HCT116 (cell line): ENCODE data around the gene UBA52. TPM values are rescaled to one million over a fixed set of nuclear protein-coding genes. Genes with fewer than 3 reads are reported as not detected.
A peak's percentile ranks its signal among the peaks of the same experiment; 100 is the strongest.

Experiments
- ATAC-seq: fragments of 200-7000 bp; cut with Tn5 transposase; 2 replicates; pipeline ENCODE4 v1.9.1; 2020; ENCODE audit warnings: mild to moderate bottlenecking, moderate library complexity
- BruUV-seq: library from RNA; stranded (reverse); fragments of 400-500 nt; replicated peaks from 2 replicates; lab custom pipeline; 2021; lab: Mats Ljungman, UMichigan
- CTCF ChIA-PET: fragments of 300-600 bp; sonication (Branson Sonifier 250); formaldehyde crosslinking; loops from one replicate; lab custom pipeline; 2021; ENCODE audit warnings: antibody characterized with exemption; lab: Charles Lee
- POLR2A ChIA-PET: fragments of 300-600, 350-600 bp; sonication (Branson Sonifier 250); formaldehyde crosslinking; loops from one replicate; lab custom pipeline; 2021; ENCODE audit warnings: antibody characterized with exemption; lab: Charles Lee
- RAD21 ChIA-PET, 2 experiments: fragments of 300-600 bp; sonication (Branson Sonifier 250); formaldehyde crosslinking; loops; one replicate each; lab custom pipeline; 2023; ENCODE audit warnings: low total read pairs in 2 of 2; ENCODE audit not compliant: uncharacterized antibody in 2 of 2, unreplicated experiment in 2 of 2, low non-redundant PET in 1 of 2; lab: Charles Lee
- DNase-seq: peaks from one replicate; pipeline ENCODE4 v3.0.0-alpha.2; 2010; ENCODE audit warnings: low read depth, low spot score
- H2AFZ ChIP-seq: fragments of 200-600 bp; shearing (Covaris generic), sonication (generic); 2 replicates; pipeline ENCODE4 v1.6.1; 2017; ENCODE audit warnings: low read depth, mixed run types, mixed read lengths, antibody characterized with exemption, low read length; ENCODE audit not compliant: poor library complexity, severe bottlenecking
- H3K27ac ChIP-seq: 2 replicates; pipeline ENCODE4 v1.5.1; 2012; ENCODE audit warnings: low read depth, low read length
- H3K27me3 ChIP-seq: fragments of 200-600 bp; sonication (generic); 2 replicates; pipeline ENCODE4 v1.6.1; 2016; ENCODE audit warnings: mixed run types, low read length, mixed read lengths; ENCODE audit not compliant: insufficient read depth
- H3K36me3 ChIP-seq, 2 experiments: fragments of 200-500 bp in 1 of 2; fragments of 200-600 bp in 1 of 2; sonication (Bioruptor generic) in 1 of 2; sonication (generic) in 1 of 2; 2 replicates each; pipeline versions ENCODE4 v1.5.1 to v1.6.1; 2014 to 2016; ENCODE audit warnings: low read length in 2 of 2, inconsistent platforms in 1 of 2, mixed read lengths in 1 of 2, mixed run types in 1 of 2; ENCODE audit not compliant: insufficient read depth in 2 of 2, control insufficient read depth in 1 of 2
- H3K4me1 ChIP-seq, 2 experiments: fragments of 200-600 bp in 1 of 2; sonication (generic) in 1 of 2; 2 replicates each; pipeline versions ENCODE4 v1.5.1 to v1.6.1; 2012 to 2017; ENCODE audit warnings: low read length in 2 of 2, inconsistent platforms in 1 of 2, mild to moderate bottlenecking in 1 of 2, mixed read lengths in 1 of 2, mixed run types in 1 of 2, moderate library complexity in 1 of 2; ENCODE audit not compliant: insufficient read depth in 2 of 2, control insufficient read depth in 1 of 2
- H3K4me2 ChIP-seq: fragments of 200-600 bp; sonication (generic); 2 replicates; pipeline ENCODE4 v1.6.1; 2017; ENCODE audit warnings: mixed run types, low read length, mixed read lengths
- H3K4me3 ChIP-seq, 2 experiments: fragments of 200-600 bp in 1 of 2; sonication (generic) in 1 of 2; replicated peaks in 1 of 2; 2 replicates each; pipeline ENCODE4 v1.5.1; 2011 to 2016; ENCODE audit warnings: low read length in 2 of 2, control low read depth in 1 of 2, low read depth in 1 of 2, mild to moderate bottlenecking in 1 of 2, mixed read lengths in 1 of 2, mixed run types in 1 of 2
- H3K79me2 ChIP-seq: fragments of 200-600 bp; sonication (generic); 2 replicates; pipeline ENCODE4 v1.6.1; 2017; ENCODE audit warnings: mild to moderate bottlenecking, mixed run types, low read length, moderate library complexity, mixed read lengths; ENCODE audit not compliant: insufficient read depth
- H3K9ac ChIP-seq: fragments of 200-600 bp; sonication (generic); 2 replicates; pipeline ENCODE4 v1.6.1; 2016; ENCODE audit warnings: low read length, mixed read lengths
- H3K9me2 ChIP-seq: fragments of 200-600 bp; sonication (generic), shearing (Covaris generic); 2 replicates; pipeline ENCODE4 v1.6.1; 2017; ENCODE audit warnings: mixed run types, mild to moderate bottlenecking, moderate library complexity; ENCODE audit not compliant: insufficient read depth
- H3K9me3 ChIP-seq, 2 experiments: fragments of 200-500 bp in 1 of 2; fragments of 200-600 bp in 1 of 2; sonication (Bioruptor generic) in 1 of 2; sonication (generic) in 1 of 2; 2 replicates each; pipeline ENCODE4 v1.6.1; 2014 to 2017; ENCODE audit warnings: low read length in 2 of 2, mixed read lengths in 2 of 2, inconsistent platforms in 1 of 2, low read depth in 1 of 2, mild to moderate bottlenecking in 1 of 2, mixed run types in 1 of 2, moderate library complexity in 1 of 2; ENCODE audit not compliant: control insufficient read depth in 1 of 2, insufficient read depth in 1 of 2
- H4K20me1 ChIP-seq: fragments of 200-600 bp; sonication (generic), shearing (Covaris generic); 2 replicates; pipeline ENCODE4 v1.6.1; 2017; ENCODE audit warnings: mixed run types, mild to moderate bottlenecking, moderate library complexity; ENCODE audit not compliant: insufficient read depth
- CBX3 ChIP-seq: IDR thresholded peaks from 2 replicates; pipeline ENCODE4 v1.6.1; 2012; ENCODE audit warnings: low read depth
- EGR1 ChIP-seq: IDR thresholded peaks from 2 replicates; pipeline ENCODE4 v1.6.1; 2012; ENCODE audit warnings: low read depth
- ELF1 ChIP-seq: IDR thresholded peaks from 2 replicates; pipeline ENCODE4 v1.6.1; 2012; ENCODE audit warnings: low read depth, borderline replicate concordance
- EZH2phosphoT487 ChIP-seq: fragments of 200-600 bp; IDR thresholded peaks from 2 replicates; pipeline ENCODE4 v1.6.1; 2018; ENCODE audit warnings: antibody characterized with exemption, borderline replicate concordance
- FOSL1 ChIP-seq: IDR thresholded peaks from 2 replicates; pipeline ENCODE4 v1.6.1; 2012; ENCODE audit warnings: low read depth
- POLR2A ChIP-seq: IDR thresholded peaks from 2 replicates; pipeline ENCODE4 v1.7.0; 2011; ENCODE audit warnings: borderline replicate concordance; ENCODE audit not compliant: insufficient read depth, insufficient read length; ENCODE audit errors: extremely low read depth
- POLR2AphosphoS5 ChIP-seq: IDR thresholded peaks from 2 replicates; pipeline ENCODE4 v1.6.1; 2011; ENCODE audit warnings: mild to moderate bottlenecking, low read depth, low read length, moderate library complexity
- SRF ChIP-seq: IDR thresholded peaks from 2 replicates; pipeline ENCODE4 v1.6.1; 2012; ENCODE audit warnings: low read depth
- TCF7L2 ChIP-seq: IDR thresholded peaks from 2 replicates; pipeline ENCODE4 v1.7.0; 2011; ENCODE audit warnings: borderline replicate concordance, inconsistent platforms; ENCODE audit not compliant: insufficient read depth, insufficient read length; ENCODE audit errors: extremely low read depth
- YY1 ChIP-seq: IDR thresholded peaks from 2 replicates; pipeline ENCODE4 v1.6.1; 2011; ENCODE audit warnings: low read length, low read depth, moderate library complexity, mild to moderate bottlenecking; ENCODE audit not compliant: insufficient replicate concordance; ENCODE audit errors: extremely low read depth
- intact Hi-C: fragments of 100-400 bp; cut with micrococcal nuclease; formaldehyde crosslinking; loops from 2 replicates; pipeline ENCODE4 v1.10.0; 2022
- total RNA-seq: library from RNA; stranded (reverse); gene quantifications from one replicate; pipeline ENCODE4 v1.2.1, GENCODE V29; 2021; ENCODE audit not compliant: unreplicated experiment
- TF ChIP-seq, protein P1 (sequence below): IDR thresholded peaks from 2 replicates; pipeline ENCODE4 v1.6.1; 2012
- TF ChIP-seq, protein P2 (sequence below), 3 experiments: fragments of 200-600 bp in 1 of 3; sonication (generic) in 1 of 3; IDR thresholded peaks in 2 of 3; conservative IDR thresholded peaks in 1 of 3; 2 replicates each; pipeline ENCODE4 v1.5.1; 2012 to 2017; ENCODE audit warnings: low read depth in 2 of 3, low read length in 2 of 3, antibody characterized with exemption in 1 of 3, borderline replicate concordance in 1 of 3, control low read depth in 1 of 3, mild to moderate bottlenecking in 1 of 3, mixed read lengths in 1 of 3, mixed run types in 1 of 3, moderate library complexity in 1 of 3; ENCODE audit not compliant: insufficient read depth in 1 of 3
- TF ChIP-seq, protein P3 (sequence below): IDR thresholded peaks from 2 replicates; pipeline ENCODE4 v1.6.1; 2012

The UBA52 gene
- total RNA-seq, 1 experiment from 2014 or later = 1,743 TPM

DNA sequence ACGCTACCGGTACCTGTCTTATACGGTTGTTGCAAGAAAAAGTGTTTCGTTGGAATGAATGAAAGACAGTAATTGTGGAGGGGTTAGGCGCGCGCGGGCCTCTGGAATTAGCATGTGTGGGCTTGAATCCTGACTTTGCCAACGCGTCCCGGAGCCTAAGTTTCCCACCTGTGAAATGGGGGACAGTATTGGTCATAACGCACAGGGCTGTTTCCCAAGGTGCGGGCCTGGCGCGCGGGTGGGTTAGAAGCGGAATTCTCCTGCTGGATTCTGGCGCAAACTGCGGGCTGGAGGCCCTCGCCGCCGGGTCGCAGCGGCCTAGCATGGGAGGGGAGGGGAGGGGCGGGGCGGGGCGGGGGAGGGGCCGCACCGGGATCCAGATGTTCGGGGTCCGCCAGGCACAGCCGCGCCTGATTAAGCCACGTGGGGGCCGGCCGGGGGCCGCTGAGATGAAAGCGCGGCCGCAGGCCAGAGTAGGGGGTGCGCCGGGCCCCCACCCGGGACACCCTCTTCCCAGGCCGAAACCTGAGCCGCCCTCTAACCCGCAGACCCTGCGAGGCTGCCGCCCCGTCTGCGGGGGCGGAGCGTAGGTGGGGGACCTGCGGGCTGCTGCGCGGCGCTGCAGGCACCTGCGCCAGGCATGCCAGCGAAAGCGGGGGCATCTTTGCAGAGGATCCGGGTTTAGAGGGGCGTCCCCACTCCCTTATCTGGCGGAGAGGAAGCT lies 39.8 kb downstream of the UBA52 start:
- H3K4me3 ChIP-seq = no peak overlapping the region
- no peak for DNase-seq

More for the DNA sequence above, 39.8 kb downstream of the UBA52 start:
- Histone ChIP-seq H3K4me1 (peaks cover 22 to 48% of the 10 kb centered on the region in 2 experiments), H3K9me2 (no peaks in the 10 kb centered on the region), H3K27ac (no peak overlapping the region), H4K20me1 (no peaks in the 10 kb centered on the region), H2AFZ (no peak overlapping the region), H3K36me3 (no peaks in the 10 kb centered on the region), H3K9me3 (no peaks in the 10 kb centered on the region), H3K27me3 (peaks cover 33% of the 10 kb centered on the region; the same call in 1 of the 2 replicates), H3K4me2 (peak overlapping the region; percentile 40), H3K9ac (no peak overlapping the region), H3K79me2 (no peaks in the 10 kb centered on the region)
- ChIA-PET CTCF (interaction anchor here (1.6 kb wide), 1 partner anchor 17 kb away, joined by 3 read pairs; no protein-coding TSS in a partner anchor), POLR2A (no interaction called here), RAD21 (no interaction called here)
- BruUV-seq = no TSS peak
- ATAC-seq = no peak
- TF ChIP-seq, protein P1, sequence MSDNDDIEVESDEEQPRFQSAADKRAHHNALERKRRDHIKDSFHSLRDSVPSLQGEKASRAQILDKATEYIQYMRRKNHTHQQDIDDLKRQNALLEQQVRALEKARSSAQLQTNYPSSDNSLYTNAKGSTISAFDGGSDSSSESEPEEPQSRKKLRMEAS = no peak
- no peak for TF ChIP-seq POLR2A
- no peak for TF ChIP-seq ELF1
- TF ChIP-seq YY1 = no peak
- TF ChIP-seq FOSL1 = no peak
- TF ChIP-seq, protein P2, sequence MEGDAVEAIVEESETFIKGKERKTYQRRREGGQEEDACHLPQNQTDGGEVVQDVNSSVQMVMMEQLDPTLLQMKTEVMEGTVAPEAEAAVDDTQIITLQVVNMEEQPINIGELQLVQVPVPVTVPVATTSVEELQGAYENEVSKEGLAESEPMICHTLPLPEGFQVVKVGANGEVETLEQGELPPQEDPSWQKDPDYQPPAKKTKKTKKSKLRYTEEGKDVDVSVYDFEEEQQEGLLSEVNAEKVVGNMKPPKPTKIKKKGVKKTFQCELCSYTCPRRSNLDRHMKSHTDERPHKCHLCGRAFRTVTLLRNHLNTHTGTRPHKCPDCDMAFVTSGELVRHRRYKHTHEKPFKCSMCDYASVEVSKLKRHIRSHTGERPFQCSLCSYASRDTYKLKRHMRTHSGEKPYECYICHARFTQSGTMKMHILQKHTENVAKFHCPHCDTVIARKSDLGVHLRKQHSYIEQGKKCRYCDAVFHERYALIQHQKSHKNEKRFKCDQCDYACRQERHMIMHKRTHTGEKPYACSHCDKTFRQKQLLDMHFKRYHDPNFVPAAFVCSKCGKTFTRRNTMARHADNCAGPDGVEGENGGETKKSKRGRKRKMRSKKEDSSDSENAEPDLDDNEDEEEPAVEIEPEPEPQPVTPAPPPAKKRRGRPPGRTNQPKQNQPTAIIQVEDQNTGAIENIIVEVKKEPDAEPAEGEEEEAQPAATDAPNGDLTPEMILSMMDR (IDR thresholded peaks at IDR 0.05 in 2 of 3, conservative IDR thresholded peaks at IDR 0.05 in 1 of 3; ENCODE audit: borderline replicate concordance in 1 of 3, insufficient read depth in 1 of 3, low read depth in 2 of 3, low read length in 2 of 3) = no peak
- TF ChIP-seq SRF = no peak
- TF ChIP-seq, protein P3, sequence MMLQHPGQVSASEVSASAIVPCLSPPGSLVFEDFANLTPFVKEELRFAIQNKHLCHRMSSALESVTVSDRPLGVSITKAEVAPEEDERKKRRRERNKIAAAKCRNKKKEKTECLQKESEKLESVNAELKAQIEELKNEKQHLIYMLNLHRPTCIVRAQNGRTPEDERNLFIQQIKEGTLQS = no peak
- no peak for TF ChIP-seq TCF7L2
- TF ChIP-seq EZH2phosphoT487 = no peak
- TF ChIP-seq CBX3 = no peak
- no peak for TF ChIP-seq EGR1
- no peak for TF ChIP-seq POLR2AphosphoS5
- intact Hi-C loops = no loop called here
